Measurements from ENCODE around the gene GPR26.

- no peak for TF ChIP-seq EZH2 (IDR thresholded peaks at IDR 0.05; ENCODE audit: borderline replicate concordance, insufficient read depth, low read depth, low read length, poor library complexity, severe bottlenecking)
- no peak for TF ChIP-seq CTCF (IDR thresholded peaks at IDR 0.05)
Observed at GRCh38 chr10:123622381-123622780, 43.8 kb upstream of the GPR26 start.

Data from B cell (primary cell).